GM19239 (cell line): ENCODE measurements around the gene COMMD8.
A peak's percentile ranks its signal among the peaks of the same experiment; 100 is the strongest.

Experiments used
- DNase-seq: peaks from one replicate; pipeline ENCODE4 v3.0.0; 2011; ENCODE audit warnings: low spot score; ENCODE audit not compliant: insufficient read length
- FAIRE-seq: peaks from 2 replicates; lab custom pipeline; 2011; peaks lifted over from hg19 to GRCh38; lab: Jason Lieb, UNC

COMMD8 gene

DNA sequence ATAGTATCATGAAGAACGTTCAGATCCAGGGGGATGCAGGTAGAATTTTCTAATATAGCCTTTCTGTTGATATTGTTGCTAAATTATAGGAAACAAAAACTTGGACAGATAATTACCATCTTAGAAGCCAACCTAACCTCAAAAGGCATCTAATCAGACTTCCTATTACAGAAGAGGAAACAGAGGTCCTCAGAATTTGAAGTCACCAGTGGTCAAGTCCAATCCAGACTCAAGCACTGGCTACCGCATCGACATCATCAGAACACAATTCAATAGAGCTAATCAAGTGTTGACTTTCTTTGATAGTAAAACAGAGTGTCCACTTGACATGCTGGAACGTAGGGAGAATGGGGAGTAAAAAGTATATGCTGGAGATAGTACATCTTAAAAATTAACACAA, 11.3 kb upstream of the COMMD8 start:
- FAIRE-seq (no peak), DNase-seq (no peak)

DNA sequence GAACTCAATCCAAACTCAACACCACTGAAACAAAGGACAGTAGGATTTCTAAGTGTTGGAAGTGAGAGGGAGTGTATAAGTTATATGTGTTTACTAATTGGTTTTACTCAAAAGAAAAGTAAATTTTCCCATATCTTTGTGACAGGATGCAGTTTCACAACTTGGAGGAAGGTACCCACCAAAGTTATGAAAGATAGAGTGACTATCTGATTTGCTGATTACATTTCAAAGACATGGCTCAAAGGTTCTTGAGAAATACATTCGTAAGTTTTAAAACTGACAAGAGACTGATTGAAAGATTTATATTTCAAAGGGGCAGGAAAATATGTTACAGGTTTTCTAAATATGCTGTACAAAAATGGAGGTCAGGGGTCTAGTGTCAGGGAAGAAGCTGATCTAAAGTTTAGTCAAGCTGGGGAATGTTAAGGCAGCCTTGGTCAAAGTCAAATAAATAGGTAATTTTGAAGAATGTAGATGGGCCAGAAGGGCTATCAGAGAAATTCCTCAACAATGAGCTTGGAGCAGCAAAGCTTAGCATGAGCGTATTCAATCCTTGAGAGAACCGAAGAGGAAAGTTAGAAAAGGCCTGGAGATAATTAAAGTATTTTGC, 9.7 kb upstream of the COMMD8 start:
- DNase-seq (no peak), FAIRE-seq (no peak)

DNA sequence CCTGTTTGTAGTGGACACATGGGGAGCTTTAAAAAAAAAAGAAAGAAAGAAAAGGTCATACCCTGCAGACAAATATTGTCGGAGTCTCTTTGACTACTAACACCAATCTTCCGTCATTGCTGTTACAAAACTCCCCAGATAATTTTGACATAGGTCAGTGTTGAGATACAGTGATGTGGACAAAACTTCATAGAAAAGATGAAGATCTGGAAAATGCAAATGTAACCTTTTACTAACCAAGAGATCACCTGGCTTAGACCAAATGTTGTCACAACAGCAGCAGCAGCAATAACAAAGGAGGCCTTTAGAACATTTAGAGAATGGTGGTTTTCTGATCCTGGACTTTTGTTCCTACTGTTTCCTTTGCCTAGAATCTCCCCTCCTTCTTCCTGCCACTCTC, 8.1 kb upstream of the COMMD8 start:
- FAIRE-seq (no peak), DNase-seq (no peak)

DNA sequence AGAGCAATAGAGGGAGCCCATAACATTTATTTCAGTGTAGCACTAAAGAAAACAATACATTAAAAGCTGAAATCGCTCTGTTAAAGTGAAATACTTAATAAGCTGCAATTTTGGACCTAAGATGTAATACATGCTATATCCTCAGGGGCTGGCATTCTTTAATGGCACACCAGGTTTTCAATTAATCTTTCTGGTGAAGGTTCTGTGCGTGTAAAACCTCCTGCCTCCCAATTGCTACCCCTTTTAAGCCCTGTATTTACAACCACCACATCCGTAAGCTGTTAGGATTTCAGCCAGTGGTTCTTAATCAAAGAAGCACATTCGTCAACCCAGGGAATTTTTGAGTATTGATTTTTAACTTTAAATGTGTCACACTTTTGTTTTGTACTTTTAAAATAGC, 7.6 kb upstream of the COMMD8 start:
- FAIRE-seq (no peak), DNase-seq (no peak)

DNA sequence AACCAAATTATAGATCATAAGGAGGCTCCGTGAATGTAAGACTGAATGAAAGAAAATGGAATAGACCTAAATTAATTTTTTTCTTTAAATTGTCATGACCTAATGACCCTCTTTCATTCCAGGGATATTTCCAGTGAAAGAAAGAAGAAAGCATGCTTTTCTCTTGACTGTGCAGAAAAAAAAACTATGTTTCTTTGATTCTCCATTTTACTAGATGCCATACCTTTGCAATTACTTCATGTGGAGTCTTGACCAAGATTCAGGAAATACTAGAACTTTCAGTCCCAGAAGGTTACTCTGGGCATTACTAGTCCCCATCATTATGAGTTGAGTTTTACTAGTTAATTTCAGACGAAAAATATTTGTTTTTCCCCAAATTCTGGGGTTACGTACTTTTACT, 6.4 kb upstream of the COMMD8 start:
- FAIRE-seq (no peak), DNase-seq (no peak)

DNA sequence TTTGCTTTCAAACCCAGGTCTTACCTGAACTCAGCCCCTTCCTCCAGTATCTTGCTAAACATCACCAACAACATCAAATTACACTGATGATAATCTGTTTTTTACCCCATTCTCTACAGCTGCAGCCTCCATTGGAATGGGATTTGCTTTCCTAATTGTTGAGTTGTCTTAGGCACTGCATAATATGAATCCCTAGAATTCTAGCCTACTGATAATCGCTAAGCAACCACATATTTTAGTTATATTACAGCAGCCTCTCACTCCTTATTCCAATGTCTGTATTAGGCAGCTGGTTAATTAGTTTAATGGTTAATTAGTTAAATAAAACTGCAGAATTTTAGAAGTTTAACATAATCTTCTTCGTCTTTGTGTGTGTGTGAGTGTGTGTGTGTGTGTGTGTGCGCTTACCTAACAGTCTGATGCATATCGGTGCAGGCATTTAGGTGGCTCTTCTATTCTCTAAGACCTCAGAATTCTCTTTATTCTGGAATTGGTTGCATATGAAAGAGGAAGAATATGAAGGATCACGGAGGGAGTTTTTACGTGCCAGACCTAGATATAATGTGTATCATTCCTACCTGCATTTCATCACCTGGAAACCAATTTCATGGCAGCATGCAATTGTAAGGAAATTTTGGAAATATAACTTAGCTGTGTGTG, 5.3 kb upstream of the COMMD8 start:
- FAIRE-seq (no peak), DNase-seq (no peak)

DNA sequence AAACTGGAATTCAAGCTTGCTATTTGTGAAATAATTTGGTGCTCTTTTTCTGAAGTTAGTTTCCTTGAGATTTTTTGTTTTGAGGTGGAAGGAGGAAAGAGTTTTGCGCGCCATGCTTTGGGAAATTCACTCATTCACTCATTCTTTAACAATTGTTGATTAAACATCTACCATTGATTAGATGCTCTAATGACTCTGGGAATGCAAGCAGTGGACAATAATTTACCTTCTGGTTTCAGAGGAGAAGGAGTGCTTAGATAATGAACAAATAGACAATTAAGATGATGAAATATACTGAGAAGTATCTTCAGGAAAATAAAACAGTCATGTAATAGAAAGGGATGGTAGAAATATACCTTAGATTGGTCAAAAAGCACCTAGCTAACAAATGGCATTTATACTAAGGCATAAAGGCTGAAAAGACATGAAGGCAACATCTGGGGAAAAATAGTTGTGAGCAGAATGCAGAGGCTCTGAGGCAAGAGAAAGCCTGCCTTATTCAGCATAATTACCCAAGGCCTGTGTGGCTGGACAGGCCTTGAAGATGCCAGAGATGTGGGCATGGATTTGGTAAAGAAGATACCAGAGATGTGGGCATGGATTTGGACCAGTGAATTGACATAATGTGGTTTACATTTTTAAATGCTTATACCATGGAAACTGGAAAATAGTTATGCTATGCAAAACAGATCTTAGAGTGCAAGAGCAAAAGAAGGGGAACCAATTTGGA, 2.7 kb upstream of the COMMD8 start:
- DNase-seq (no peak), FAIRE-seq (no peak)

DNA sequence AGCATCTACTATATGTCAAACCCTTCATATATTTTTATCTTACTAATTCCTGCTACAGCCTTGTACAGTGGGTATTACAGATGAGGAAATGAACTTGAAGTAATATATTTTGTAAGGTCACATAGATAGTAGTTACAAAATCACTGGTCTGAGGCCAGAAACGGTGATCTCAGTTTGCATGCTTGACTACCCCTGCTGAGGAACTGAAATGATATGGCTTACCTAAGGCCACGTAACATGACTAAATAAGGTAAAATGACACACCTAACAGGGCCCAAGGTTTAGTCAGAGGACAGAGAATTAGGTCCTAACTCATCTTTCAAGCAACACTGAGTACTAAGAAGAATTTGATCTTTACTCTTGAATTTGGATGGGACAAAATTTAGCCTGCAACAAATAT, 1.5 kb upstream of the COMMD8 start:
- FAIRE-seq (peak; percentile 89), DNase-seq (no peak)

DNA sequence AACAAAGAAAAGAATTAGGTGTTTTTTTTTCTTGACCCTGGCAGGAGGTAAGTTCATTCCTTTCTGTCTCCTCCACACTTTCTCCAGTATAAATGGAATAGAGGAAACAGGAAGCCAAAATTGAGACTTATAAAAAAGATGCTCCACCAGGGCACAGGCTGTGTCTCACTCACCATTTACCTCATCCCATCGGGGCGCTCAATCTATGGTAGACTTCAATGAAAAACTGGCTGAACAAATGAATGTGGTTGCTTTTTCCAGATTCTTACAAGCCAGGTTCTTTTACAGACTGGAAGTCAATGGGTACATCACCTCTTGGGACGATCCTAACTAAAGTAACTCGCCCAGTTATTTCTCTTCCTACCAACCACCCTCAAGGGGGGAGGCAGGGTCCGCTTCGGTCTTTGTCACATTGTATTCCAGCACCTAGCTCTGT, 685 bp downstream of the COMMD8 start:
- FAIRE-seq (no peak), DNase-seq (no peak)

DNA sequence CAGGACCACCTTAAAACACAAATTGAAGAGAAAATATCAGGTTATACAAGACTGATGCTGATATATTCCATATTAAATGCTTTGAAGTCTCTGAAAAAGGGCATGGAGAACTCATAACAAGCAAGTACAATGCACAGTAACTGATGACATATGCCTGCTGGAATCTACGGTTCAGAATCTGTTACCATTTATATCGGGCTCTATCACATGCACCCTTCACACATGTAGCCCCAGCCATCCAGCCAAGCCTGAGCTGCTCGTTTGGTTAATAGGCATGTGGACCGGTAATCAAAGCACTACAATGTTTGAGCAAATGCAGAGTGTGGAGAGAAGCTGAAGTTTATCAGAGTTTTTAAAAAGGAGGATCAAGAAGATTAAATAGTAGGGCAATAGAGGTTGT, 11.8 kb downstream of the COMMD8 start:
- no peak for DNase-seq
- FAIRE-seq, result peak; percentile 53

DNA sequence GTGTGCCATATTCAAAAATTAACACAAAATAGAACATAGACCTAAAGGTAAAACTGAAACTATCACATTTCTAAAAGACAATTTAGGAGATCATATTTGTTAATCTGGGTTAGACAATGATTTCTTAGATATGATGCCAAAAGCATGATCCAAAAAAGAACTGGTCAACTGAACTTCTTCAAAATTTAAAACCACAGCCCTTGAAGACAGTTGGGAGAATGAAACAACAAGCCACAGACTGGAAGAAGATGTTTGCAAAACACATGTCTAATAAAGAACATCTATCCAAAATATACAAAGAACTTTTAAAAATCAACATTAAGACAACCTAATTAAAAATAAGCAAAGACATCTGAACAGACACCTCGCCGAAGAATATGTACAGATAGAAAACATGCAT, 19.5 kb downstream of the COMMD8 start:
- no peak for DNase-seq
- FAIRE-seq, result peak; percentile 35

DNA sequence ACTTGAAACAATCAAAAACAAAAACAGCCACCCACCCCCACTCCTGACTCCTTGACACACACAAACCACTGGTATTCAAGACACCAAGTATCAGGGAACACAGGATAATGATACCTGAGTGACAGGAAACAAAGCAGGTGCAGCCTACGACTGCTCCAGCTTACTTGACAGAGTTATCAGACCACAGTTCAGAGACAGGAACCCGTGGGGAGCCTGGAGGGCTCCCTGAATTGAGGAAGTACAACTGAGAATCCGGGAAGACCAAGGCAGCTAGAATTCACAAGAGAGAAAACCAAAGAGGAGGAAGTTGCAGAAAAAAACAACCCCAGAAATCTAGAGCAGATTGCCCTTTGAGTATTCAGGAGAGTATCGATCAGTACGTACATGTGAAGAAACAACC, 20.5 kb downstream of the COMMD8 start:
- no peak for DNase-seq

DNA sequence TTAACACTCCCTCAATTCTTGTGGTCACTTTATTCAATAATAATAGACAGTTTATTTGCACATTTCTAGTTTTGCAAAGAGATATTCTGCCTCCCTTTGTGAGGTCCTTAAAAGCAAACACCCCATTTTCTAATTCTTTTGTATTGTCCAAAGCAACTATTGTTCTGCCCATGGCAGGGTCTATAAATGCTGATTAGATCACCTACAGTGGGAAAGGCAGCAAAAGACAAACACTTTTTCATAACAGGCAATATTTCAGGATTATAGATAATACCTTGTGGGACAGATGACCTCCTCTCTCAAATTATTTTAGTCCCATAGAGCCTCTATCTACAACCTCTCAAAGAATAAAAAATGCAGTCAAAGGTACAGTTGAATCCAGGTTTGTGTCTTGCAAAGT, 28.6 kb downstream of the COMMD8 start:
- FAIRE-seq (no peak), DNase-seq (no peak)

More for the DNA sequence above, 20.5 kb downstream of the COMMD8 start:
- peak; percentile 55 for FAIRE-seq

DNA sequence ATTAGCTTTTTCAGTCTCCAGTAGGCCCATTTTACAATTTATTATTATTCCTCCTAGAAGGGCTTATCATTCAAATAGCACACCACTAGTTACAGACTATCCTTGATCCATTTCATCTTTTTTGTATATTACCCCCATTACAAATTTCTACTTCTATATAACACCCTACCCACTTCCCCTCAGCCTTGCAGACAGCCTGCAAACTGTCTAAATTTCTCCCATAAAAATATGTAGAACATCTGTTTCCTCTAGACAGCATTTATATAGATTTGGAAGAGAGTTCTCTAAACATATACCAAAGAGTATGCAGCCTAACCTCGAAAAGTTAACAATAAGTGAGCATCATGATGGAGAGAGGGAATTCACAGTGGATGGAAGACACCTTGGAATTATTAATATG, 30.8 kb downstream of the COMMD8 start:
- DNase-seq, result no peak
- FAIRE-seq, result no peak

DNA sequence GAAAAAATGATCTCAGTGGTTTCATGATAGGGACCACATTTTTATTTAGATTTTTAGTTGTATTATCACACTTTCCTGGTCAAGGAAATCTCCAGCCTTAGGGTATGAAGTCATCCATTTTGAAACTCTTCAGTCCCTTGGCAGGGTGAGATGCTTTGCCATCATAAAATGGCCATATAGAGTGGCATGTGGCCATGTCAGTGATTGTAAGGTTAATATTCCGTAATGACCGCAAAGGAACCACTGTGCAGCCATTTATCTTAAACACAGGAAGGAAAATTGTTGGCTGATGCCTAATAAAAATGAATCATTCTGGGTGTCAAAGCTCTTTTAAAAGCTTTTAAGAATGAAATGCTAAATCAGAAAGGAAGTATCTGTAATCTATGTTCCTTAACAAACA, 35.6 kb downstream of the COMMD8 start:
- FAIRE-seq (no peak), DNase-seq (no peak)

DNA sequence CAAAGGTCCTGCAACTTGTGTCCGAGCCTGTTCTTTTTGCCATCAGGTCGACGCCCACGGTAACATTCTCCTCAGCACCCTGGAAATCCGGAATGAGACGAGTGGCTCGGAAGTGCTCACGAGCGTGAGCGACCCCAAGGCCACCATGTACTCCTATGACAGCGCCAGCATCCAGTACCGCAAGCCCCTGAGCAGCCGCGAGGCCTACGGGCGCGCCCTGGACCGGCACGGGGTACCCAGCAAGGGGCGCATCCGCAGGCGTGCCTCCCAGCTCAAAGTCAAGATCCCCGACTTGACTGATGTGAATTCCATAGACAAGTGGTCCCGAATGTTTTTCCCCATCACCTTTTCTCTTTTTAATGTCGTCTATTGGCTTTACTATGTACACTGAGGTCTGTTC, 37.9 kb downstream of the COMMD8 start:
- DNase-seq, result no peak
- no peak for FAIRE-seq

DNA sequence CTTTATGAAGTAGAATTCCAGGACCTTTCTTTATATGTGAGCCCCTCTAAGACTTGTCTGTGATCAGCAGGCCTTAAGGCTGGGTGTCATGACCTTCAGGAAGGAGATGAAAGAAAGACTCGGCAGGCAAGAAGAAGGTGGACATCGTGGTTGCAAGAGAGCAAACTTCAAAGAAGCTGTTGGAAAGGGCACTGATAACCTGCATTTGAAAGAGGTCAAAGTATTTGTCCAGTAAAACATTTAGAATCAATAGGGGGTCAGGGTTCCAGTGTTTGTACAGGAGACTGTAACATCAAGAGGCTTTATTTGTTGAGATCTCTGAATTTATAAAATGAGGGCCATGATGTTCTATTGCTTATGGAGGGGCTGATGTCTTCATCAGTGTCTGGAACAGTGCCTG, 44.2 kb downstream of the COMMD8 start:
- no peak for FAIRE-seq
- no peak for DNase-seq

DNA sequence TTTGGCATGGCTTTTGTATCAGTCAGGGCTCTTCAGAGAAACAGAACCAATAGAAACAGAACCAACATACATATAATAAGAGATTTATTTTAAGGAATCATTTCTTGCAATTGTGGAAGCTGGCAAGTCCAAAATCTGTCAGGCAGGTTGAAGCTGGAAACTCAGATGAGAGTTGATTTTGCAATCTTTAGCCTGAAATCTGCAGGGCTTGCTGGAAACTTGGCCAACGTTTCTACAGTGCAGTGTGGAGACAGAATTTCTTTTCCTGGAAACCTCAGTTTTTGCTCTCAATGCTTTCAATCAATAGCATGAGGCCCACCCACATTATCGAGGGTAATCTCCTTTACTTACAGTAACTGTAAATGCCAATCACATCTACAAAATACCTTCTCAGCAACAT, 45.4 kb downstream of the COMMD8 start:
- DNase-seq (no peak), FAIRE-seq (no peak)

DNA sequence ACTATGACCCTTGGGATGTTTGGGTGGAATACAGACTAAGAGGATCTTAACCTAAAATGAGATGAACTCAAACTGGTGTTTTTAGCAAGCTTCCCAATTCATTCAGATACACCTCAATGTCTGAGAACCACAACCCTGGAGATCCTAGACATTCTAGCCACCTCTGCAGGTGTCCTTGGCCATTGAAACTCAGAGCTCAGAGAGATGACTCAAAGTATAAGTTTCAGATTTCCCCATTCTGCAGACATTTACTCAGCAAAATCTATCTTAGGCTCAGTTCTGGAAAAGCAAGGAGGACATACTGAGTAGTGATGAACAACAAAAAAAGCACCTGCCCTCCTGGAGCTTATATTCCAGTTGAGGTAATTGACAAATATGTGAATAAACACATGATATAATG, 47.8 kb downstream of the COMMD8 start:
- DNase-seq (no peak), FAIRE-seq (peak; percentile 79)

DNA sequence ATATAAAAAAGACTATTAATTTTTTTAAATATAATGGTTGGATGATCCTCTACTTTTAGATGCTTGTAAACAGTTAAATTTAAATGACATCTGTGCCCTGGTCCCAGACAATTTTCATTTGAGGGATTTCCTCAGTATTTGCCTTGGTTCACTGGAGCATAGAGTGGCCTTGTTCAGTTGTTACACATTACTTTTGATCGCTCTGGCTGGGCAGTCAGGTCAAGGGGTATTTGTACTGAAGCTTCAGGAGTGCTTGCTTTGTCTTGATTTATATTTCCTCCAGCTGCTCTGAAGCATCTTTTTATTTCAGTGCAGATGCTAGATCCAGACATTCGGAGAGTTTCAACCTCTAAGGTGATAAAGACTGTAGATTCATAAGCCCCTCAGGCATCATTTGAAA, 50.0 kb downstream of the COMMD8 start:
- no peak for FAIRE-seq
- DNase-seq, result no peak

DNA sequence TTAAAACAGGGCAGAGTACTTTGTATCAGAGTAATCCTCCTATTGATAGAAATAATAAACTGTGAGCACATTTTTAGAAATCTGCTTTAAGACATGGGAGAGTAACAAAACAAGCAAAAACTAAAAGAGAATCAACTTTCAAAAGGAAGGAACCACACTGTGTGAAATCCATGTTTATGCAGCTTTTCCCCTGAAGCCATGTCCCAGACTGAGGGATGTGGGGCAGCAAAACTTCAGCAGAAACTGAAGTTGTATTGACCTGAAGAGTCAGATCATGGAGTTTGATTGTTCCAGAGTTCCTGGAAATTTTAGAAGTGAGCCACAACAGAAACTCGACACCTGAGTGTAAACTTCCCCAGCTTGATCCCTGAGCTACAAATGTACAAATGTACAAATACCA, 53.2 kb downstream of the COMMD8 start:
- DNase-seq (no peak), FAIRE-seq (no peak)

DNA sequence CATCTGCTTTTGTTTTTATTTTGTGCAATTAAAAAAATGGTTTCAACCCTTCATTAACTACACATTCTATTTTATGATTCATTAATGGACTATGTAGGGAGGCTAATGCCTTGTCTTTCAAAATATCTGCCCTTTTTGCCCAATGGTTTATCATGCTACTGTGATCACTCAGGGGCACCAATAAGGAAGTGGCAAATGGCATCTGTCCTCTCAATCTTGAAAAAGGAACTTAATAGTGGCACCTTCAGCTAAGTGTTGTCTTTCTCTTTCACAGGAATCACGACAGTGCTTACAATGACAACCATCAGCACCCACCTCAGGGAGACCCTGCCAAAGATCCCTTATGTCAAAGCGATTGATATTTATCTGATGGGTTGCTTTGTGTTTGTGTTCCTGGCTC, 57.1 kb downstream of the COMMD8 start:
- FAIRE-seq, result no peak
- no peak for DNase-seq
